Measurements from ENCODE around the gene CLDN15. TPM values are rescaled to one million over a fixed set of nuclear protein-coding genes. Genes with fewer than 3 reads are reported as not detected.

Gene CLDN15
- polyA plus RNA-seq, 3 donors = 19.3 TPM; not detected in 2

GRCh38 chr7:101236292-101236835 is 1.2 kb downstream of the CLDN15 start:
- no peak overlapping the region for H3K4me2 ChIP-seq (replicated peaks; ENCODE audit: extremely low read depth, low read length, poor library complexity, severe bottlenecking)
- Mint-ChIP-seq H3K27me3 (ENCODE audit: low read depth in 3 of 3) (peaks cover 14 to 31% (median 23%) of the 10 kb centered on the region in 3 donors), H3K4me1 (peaks cover 29% of the 10 kb centered on the region), H3K36me3 (peaks cover 41 to 60% of the 10 kb centered on the region in 2 donors), H3K4me3 (peak overlapping the region in 1 of 2 donors; percentile 11), H3K9me3 (peaks cover 0 to 3% (median 0%) of the 10 kb centered on the region in 7 donors), H3K27ac (peak overlapping the region in 1 of 7 donors; percentile 34)
- DNase-seq = no peak
- no peak overlapping the region for H3K9ac ChIP-seq (ENCODE audit: insufficient read depth, low read length, poor library complexity, severe bottlenecking)
- peaks cover 0 to 27% of the 10 kb centered on the region in 2 donors for H3K27me3 ChIP-seq (ENCODE audit: control insufficient read depth in 2 of 2, insufficient read depth in 2 of 2, low read length in 2 of 2)
- WGBS (ENCODE audit: insufficient coverage) = 17% methylated on average over 15 of the region's 21 CpGs
- no peak overlapping the region for H3K27ac ChIP-seq (ENCODE audit: low read depth in 1 of 2, low read length in 2 of 2)
- TF ChIP-seq CTCF (IDR thresholded peaks at IDR 0.05) = no peak
- peaks cover 21 to 35% of the 10 kb centered on the region in 2 donors for H3K36me3 ChIP-seq (replicated peaks in 1 of 2; ENCODE audit: control insufficient read depth in 1 of 2, insufficient read depth in 2 of 2, low read length in 2 of 2)
- H3K4me3 ChIP-seq (replicated peaks in 1 of 3; ENCODE audit: low read depth in 2 of 3, low read length in 3 of 3) = no peak overlapping the region
- H3K4me1 ChIP-seq (ENCODE audit: control insufficient read depth in 1 of 2, insufficient read depth in 2 of 2, low read length in 2 of 2) = peaks cover 26 to 30% of the 10 kb centered on the region in 2 donors
- no peaks in the 10 kb centered on the region for H3K79me2 ChIP-seq (ENCODE audit: insufficient read depth, low read length)
- H2AFZ ChIP-seq (ENCODE audit: insufficient read depth, low read depth, low read length, poor library complexity, severe bottlenecking) = no peak overlapping the region
- H3K9me3 ChIP-seq (replicated peaks in 1 of 2; ENCODE audit: control insufficient read depth in 1 of 2, insufficient read depth in 1 of 2, low read length in 2 of 2) = no peaks in the 10 kb centered on the region
- H4K20me1 ChIP-seq (ENCODE audit: insufficient read depth, low read length) = peaks cover 67% of the 10 kb centered on the region
- intact Hi-C loops (cut with micrococcal nuclease) = no loop called here

- Histone ChIP-seq H3K9me3 (replicated peaks in 1 of 2; ENCODE audit: control insufficient read depth in 1 of 2, insufficient read depth in 1 of 2, low read length in 2 of 2) (no peaks in the 10 kb centered on the region), H3K9ac (ENCODE audit: insufficient read depth, low read length, poor library complexity, severe bottlenecking) (no peak overlapping the region), H3K27ac (ENCODE audit: low read depth in 1 of 2, low read length in 2 of 2) (no peak overlapping the region), H3K79me2 (ENCODE audit: insufficient read depth, low read length) (no peaks in the 10 kb centered on the region), H2AFZ (ENCODE audit: insufficient read depth, low read depth, low read length, poor library complexity, severe bottlenecking) (no peak overlapping the region), H3K36me3 (replicated peaks in 1 of 2; ENCODE audit: control insufficient read depth in 1 of 2, insufficient read depth in 2 of 2, low read length in 2 of 2) (peaks cover 21 to 31% of the 10 kb centered on the region in 2 donors), H3K4me2 (replicated peaks; ENCODE audit: extremely low read depth, low read length, poor library complexity, severe bottlenecking) (no peak overlapping the region), H4K20me1 (ENCODE audit: insufficient read depth, low read length) (peaks cover 67% of the 10 kb centered on the region), H3K4me3 (replicated peaks in 1 of 3; ENCODE audit: low read depth in 2 of 3, low read length in 3 of 3) (no peak overlapping the region), H3K27me3 (ENCODE audit: control insufficient read depth in 2 of 2, insufficient read depth in 2 of 2, low read length in 2 of 2) (peaks cover 0 to 27% of the 10 kb centered on the region in 2 donors), H3K4me1 (ENCODE audit: control insufficient read depth in 1 of 2, insufficient read depth in 2 of 2, low read length in 2 of 2) (peaks cover 20 to 26% of the 10 kb centered on the region in 2 donors)
- TF ChIP-seq CTCF (IDR thresholded peaks at IDR 0.05) = no peak
- Mint-ChIP-seq H3K27ac (no peak overlapping the region), H3K27me3 (ENCODE audit: low read depth in 3 of 3) (peaks cover 14 to 31% (median 23%) of the 10 kb centered on the region in 3 donors), H3K4me3 (no peak overlapping the region), H3K9me3 (peaks cover 0 to 2% (median 0%) of the 10 kb centered on the region in 7 donors), H3K4me1 (peaks cover 25% of the 10 kb centered on the region), H3K36me3 (peaks cover 36 to 59% of the 10 kb centered on the region in 2 donors)
- intact Hi-C loops (cut with micrococcal nuclease) = no loop called here
- WGBS (ENCODE audit: insufficient coverage) = 80% methylated on average over 1 of the region's 9 CpGs
- DNase-seq = no peak
Observed at GRCh38 chr7:101235522-101235921, 2.1 kb downstream of the CLDN15 start.

Data from CD14-positive monocyte (primary cell).